Measurements from ENCODE around the gene NSDHL.

The NSDHL gene

DNA sequence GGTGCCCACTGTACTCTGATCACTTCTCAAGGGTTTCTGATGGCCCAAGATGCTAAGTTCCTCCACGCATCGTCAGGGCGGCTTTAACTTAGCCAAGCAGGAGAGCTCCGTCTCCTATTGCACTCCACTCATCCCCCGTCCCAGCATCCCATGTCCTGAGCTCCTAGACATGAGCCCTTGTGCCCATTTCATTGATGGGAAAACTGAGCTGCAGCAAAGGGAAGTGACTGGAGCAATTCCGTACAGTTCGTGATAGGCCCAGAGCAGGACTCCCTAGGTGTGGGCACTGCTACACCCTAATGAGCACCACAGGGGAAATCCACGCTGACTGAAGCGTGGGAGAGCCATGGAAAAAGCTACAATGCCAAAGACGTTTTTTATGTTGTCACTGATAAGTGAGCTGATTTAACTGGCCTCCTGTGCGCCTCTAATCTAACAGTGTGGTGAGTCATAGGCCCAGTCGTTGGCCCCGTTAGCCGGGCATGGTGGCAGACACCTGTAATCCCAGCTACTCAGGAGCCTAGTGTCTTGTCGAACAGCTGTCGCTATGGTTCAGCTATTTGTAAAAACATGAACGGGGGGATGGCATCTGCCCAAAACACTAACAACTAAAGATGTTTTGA lies 14.9 kb downstream of the NSDHL start:
- DNase-seq, result no peak

DNA sequence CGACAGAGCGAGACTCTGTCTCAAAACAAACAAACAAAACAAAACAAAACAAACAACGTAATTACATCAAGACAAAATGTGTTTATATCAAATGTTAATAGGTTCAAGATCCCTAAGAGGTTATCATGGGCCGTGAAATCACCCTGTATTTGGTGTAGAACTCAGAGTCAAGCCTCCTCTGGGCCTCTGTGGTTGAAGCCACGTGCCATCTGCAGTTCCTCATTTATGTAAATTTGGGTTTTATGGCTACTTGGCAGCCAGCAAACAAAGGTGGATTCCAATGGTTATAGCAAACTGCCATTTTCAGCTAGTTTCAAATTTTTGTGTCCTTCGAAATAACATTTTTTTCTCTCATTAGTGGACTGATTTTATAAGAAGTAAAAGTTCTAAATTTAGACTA lies 16.4 kb downstream of the NSDHL start:
- no peak for DNase-seq

DNA sequence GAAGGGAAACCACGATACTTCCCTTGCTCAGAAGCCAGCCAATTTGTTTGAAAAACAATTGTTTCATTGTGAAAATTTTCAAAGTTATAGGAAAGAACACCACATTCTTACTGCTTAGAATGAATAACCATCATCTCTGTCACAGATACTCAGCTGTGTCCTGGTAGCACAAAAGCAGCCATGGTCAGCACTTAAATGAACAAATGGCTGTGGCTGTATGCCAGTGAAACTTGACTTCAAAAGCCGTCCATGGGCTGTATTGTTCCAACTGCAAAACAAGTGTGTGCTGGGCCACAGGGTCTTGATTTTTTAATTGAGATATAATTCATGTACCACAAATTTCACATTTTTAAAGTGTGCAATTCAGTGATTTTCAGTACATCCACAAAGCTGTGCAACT lies 19.6 kb downstream of the NSDHL start:
- no peak for DNase-seq

DNA sequence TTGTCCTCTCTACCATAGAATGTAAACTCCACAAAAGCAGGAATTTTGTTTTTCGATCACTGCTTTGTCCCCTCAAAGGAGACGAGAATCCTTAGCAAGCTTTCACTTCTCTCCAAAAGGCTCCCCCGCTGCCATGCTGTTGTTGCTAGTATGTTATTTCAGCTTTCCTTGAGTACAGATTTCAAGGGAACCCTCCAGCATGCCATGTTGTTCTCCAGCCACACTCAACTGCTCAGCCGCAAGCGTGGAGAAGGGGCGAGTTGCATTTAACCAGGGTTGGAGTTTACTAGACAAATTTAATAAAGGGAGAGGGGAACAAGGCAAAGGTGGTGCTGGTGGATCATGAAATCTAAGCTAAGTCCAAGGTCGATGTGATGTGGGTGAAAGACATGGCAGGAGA lies 23.1 kb downstream of the NSDHL start:
- no peak for DNase-seq

DNA sequence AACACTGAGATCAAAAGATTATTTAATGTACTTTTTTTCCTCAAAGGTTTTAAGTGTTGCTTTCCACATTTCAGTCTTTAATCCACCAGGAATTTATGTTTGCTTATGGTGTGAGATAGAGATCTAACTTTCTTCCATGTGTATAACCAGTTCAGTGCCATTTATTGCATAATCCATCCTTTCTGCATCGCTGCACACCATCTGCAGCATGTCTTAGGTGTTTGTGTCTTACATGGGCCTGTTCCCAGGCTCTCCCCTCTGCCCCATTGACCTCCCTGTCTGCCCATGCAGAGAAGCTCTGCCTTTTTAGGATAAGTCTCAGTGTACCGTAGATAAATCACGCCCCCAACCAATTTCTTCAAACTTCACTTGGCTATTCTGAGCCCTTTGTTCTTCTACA lies 30.3 kb downstream of the NSDHL start:
- no peak for DNase-seq

DNA sequence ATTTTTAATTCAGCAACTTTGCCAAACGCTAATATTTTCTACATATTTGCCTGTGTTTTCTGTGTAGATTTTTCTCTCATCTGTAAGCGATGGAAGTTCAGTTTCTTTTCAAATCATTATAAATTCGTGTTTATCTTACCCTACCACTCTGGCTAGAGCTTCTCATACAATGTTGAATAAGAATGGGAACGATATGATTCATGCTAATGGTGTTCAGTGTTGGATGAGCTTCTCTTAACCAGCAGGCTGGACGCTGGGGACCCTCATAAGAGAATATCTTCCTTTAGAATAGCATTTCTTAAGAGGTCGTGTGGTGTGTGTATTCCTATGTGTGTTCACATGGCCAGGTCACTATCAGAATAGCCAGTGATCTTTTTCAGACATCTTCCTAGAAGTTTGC lies 31.0 kb downstream of the NSDHL start:
- no peak for DNase-seq

DNA sequence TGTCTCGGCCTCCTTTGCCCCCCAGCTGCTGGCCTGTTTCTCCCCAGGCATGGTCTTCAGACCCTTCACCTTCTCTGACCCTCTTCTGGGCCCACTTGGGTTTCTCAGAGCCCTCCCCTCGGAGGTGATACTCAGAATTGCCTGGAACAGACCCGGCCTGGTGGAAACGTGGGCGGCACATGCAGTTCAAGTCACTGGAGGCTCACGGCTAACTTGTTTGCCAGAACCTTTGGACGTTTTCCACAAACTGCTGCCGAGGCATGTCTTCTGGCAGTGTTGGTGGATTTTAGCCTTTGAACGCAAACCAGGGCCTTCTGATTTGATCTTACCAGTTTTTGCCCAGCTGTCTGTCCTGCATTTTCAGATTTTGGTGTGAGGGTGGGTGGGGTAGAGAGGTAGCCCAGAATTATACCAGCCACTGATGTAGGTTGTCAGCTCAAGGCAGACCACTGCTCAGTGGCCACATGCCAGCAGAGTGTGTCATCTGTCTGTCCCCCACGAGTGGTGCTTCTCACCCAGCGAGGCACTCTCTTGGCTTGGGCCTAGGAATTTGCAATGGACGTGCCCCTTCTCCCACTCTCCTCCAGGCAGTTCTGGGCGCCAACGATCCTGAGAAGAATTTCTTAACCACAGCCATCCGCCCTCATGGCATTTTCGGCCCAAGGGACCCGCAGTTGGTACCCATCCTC lies 34.5 kb downstream of the NSDHL start:
- no peak for DNase-seq

DNA sequence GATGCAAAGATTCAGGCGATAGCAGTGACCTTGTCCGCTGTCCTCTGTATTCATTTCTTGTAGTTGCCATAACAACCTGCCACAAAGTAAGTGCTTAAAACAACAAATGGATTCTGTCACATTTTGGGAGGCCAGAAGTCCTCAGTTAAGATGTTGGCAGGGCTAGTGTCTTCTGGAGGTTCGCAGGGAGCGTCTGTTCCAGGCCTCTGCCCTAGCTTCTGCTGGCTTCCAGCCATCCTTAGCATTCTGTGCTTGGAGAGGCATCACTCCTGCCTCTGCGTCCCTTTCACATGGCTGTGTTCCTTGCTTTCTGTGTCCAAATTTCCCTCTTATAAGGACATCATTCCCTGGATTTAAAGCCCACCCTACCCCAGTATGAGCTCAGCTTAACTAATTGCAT lies 35.5 kb downstream of the NSDHL start:
- no peak for DNase-seq

DNA sequence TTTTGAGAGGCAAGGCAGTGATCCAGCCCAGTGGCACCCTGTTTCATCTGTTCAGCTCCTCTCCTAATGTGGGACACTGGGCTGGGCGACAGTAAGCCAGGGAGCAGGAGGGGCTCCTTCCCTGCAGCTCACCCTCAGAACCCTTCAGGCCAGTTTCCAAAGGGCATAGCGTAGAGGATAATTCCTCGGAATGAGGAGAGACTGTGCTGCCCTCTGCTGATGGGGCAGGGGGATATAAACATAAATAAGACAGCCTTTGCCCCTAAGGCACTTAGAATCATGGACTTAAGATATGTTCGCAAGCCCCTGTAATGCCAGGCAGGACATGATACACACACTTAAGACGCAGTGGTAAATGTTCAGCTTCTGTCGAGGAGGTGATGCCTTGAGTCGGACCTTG lies 39.1 kb downstream of the NSDHL start:
- no peak for DNase-seq

DNA sequence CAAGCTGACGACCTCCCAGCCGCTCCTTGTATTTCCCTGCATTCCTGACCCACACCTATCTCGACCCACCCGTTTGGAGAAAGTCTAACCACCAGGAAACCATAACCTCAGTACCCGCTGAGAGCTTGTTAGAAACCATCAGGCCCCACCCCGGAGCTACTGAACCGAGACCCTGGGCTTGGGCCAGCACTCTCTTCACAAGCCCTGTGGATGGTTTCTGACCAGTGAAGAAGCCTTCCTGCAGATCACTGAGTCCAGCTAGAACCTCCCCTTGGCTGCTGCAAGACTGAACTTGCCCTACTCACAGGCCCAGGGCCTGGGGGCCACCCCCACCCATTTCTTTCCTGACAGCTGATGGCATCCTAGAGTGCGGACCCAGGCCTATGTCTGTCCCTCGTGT lies 40.4 kb downstream of the NSDHL start:
- no peak for DNase-seq

DNA sequence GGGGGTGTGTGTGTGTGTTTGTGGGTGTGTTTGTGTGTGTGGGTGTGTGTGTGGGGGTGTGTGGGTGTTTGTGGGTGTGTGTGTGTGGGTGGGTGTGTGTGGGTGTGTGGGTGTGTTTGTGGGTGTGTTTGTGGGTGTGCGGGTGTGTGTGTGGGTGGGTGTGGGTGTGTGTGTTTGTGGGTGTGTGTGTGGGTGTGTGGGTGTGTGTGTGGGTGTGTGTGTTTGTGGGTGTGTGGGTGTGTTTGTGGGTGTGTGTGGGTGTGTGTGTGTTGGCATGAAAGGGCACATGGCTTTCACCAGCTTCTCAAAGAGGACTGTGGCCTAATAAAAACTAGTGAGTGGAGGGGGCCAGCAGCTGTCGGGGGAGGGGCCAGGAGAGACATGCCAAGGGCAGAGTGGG lies 41.7 kb downstream of the NSDHL start:
- no peak for DNase-seq

DNA sequence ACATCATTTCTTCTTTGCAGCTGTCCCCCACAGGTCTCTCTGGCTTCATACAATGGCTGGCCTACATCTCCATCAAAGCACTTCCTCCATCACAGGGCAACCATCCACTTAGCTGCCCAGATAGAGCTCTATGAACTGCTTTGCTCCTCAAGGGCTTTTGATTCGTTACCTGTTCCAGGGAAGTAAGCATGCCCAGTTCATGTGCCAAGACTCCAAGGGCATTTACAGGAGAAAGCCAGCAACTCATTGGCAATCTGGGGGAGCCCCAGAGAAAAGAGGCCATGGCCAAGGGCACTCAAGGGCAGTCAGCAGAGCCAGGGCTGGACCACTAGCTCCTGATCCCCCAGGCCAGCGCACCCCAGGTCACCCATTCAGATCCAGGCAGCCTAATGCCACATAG lies 42.5 kb downstream of the NSDHL start:
- no peak for DNase-seq

DNA sequence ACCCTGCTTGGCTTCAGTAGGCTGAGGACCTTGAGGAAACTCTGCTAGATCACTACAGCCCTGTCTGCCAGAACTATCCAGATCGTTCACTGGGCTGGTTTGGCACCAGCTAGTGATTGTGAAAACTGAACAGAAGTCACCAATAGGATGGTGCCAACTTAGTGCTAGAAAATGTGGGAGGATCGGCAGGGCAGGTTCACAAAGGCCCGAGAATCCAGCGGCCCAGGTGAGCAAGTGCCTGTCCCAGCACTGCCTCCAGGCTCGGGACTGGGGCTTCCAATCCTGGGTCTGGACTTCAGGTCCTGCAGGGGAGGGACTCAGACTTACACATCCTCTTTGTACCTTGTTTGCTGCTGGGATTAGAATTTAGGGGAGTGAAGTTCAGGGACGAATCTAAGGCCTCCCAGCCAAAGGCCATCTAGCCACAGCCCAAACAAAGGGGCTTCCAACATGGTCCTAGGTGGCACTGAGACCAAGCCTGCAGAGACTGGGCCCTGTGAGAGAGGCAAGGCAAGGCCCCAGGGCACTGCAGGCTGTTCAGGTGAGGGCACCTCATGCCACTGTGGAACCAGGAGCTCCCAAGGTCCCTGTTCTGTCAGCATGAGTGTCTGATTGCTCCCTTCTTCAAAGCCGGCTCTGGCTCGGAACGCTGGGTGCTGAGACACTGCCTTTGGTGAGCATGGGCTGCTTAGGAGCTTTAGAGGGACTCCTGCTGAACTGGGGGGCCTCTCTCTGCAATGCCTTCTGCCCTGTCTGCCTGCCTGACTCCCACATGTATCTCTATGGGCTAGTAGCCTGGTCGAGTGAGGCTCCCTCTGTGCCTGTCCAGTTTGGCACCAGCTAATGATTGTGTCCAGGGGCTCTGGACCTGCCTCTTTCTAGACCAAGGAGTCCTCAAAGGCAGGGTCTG lies 46.3 kb downstream of the NSDHL start:
- DNase-seq, result no peak

DNA sequence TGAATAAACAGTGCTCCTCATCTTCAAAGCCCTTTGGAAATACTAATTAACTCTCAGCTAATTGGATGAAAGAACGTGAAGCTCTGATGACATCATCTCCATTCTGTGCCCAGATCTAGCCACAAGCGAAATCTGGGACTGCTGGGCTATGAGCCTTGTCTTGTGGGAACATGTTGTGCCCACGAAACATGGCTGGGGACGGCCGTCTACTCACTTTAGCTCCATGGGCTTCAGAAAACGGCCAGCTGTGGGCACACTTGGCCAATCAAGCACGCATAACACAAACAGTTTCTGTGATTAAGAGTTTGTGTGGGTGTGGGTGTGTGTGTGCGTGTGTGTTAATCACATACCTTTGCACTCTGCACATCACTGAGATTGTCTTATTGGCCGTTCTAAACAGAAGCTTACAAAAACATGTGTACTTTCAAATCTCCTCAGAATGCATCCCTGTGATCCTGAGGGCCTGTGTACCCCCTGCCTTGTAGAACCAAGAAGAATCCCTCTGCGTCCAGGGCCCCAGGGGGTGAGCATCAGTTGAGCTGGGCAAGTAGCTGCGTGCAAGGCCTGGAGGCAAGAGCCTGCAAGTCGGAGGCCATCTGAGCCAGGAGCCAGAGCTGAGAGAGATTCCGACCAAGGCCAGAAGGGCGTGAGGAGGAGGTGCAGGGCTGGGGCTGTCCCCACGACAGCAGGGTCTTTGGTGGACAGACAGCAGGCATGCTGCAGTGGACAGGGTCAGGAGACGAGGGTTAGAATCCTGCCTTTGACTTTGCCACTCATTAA lies 48.3 kb downstream of the NSDHL start:
- no peak for DNase-seq

DNA sequence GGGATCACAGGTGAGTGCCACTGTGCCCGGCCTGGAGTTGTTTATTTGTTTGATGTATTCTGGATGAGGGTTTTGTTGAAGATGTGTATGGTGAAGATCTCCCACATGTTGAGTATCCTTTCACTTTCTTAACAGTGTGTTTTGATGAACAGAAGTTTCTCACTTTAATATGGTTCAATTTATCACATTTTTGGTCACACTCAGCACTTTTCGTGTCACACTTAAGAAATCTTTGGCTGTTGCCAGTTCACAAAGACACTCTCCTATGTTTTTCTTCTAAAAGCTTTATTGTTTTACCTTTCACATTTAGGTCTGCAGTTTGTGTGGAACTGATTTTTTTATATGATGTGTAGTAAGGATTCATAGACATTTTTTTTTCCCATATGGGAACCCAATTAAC lies 50.4 kb downstream of the NSDHL start:
- no peak for DNase-seq

DNA sequence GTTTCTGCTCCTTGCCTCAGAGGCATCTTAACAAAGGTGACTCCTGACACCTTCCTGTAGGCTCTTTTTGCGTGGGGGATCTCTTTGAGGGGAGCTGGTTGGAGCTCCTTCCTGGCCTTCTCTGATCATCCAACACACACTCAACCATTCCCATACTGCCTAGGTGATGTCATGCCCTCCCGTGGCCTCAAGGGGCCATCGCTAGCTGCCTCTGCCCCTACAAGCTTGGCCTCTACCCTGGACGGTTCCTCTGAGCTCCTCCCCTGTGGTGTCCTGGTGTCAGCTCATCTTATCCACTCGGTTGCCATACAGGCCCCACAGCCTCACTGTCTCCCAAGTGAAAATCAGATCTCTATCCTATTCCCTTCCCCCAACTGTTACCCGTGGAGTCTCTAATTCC lies 53.3 kb downstream of the NSDHL start:
- no peak for DNase-seq

DNA sequence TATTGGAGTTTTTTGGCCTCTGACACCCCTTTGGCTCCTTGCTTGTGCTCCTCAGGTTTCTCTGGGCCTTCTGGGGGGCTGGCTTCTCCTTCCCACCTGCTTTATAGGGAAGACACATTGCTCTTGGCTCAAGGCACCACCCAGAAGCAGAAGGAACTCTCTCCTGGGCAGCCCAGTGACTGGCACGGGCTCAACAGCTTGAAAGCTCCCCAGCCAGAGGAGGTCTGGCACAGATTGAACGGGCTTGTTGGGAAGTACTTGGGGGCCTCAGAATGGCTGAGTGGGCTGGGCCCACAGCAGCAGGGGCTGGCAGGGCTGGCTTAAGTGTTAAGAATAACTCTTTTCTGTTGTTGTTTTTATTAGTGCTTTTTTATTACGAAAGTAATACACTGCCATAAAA lies 55.9 kb downstream of the NSDHL start:
- DNase-seq, result no peak

DNA sequence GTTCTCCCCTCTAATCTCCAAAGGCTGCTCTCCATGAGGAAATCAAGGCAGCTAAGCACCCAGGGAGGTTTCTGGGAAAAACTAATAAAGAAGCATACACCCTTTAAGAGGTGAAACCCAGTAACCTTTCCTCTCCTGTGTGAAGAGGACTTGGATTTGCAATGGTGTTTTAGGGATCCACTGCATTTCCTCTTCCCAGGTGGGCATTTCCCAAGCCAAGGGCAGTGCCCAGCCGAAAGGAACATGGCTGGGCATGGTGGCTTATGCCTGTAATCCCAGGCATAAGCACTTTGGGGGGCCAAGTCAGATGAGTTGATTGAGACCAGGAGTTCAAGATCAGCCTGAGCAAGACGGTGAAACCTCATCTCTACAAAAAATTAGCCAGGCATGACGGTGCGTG lies 61.6 kb downstream of the NSDHL start:
- no peak for DNase-seq

DNA sequence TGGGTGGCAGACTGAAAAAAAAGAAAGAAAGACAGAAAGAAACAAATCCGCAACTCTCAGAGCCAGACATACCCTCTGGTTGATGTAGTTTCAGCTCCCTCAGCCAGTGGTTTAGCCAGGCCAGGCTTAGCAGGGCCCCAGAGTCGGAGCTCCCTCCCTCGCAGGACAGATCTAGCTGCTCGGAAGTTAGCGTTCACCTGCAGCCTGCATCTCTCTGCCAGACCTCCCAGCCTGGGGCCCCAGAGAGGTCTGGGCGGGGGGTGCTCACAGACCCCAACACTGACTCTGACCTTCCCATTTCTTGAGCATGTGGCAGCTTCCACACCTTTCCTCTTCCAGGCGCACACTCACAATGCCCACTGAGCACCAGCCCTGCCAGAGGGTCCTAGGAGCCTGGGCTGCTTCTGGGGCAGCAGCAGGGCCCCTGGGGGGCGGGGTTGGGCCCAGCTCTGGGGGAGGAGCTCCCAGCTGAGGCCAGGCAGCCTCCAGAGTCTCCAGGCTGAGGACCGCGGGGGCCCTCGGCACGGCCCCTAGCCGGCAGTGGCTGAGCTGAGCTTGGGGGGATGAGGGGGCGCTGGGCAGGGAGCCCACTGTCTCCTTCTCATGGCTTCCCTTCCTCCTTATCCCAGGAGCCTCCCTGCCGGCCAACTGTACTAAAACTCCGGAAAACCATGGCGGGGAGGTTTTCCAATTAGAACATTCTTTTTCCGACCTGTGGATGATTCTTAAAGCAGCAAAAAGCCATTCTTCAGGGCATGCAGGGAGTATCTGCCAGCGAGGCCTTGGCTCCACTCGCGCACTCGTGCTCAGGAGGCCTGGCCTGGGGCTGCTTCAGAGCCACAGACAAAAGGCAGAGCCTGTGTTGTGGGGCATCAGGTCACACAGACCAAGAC lies 62.4 kb downstream of the NSDHL start:
- no peak for DNase-seq

DNA sequence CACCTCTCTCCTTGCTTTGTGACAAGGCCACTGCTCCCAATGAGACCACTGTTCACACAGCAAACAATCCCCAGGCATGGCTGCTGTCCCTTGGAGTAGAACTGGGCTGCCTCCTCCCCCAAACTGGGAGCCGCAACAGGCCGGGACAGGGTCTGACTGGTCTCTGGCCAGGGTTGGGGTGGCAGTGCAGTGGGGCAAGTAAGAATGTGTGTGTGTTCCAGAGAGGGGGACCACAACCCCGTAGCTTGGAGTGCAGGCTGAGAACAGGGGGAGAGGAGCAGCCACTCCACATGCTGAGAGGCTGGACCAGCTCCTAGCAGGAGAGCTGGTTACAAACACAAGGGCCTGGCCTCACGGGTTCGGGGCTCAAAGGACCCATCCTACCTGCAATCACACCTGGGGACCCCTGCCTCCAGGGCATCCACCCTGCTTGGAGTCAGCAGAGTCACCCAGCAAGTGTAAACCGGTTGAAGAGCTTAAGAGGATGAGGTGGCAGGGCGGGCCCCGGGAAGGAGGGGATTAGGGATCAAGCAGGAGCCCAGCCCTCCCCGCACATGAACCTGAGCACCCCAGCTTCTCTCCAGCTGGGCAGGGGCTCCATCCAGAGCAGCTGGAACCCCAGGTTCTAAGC lies 63.2 kb downstream of the NSDHL start:
- no peak for DNase-seq

DNA sequence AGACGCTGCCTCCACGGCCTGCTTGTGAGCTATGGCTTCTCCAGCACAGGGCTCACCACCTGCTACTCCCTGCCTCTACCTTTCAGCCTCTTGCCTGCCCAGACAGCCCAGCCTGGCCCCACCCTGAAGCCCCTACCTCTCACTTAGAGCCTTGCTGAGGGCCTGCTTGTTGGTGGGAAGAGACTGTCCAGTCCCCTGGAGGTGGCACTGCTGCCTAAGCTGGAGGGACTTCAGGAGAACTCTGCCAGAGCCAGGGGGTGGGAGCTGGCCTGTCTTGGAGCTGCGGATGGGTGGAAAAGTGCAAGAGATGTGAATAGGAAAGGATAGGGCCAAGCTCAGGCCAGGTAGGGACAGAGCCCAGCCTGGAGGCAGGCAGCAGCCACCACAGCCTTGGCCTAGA lies 64.3 kb downstream of the NSDHL start:
- no peak for DNase-seq
